Measurements from ENCODE around the gene ACOX1. TPM values are rescaled to one million over a fixed set of nuclear protein-coding genes. Genes with fewer than 3 reads are reported as not detected.

Gene ACOX1
- total RNA-seq, 1 donor = 79.9 TPM

DNA sequence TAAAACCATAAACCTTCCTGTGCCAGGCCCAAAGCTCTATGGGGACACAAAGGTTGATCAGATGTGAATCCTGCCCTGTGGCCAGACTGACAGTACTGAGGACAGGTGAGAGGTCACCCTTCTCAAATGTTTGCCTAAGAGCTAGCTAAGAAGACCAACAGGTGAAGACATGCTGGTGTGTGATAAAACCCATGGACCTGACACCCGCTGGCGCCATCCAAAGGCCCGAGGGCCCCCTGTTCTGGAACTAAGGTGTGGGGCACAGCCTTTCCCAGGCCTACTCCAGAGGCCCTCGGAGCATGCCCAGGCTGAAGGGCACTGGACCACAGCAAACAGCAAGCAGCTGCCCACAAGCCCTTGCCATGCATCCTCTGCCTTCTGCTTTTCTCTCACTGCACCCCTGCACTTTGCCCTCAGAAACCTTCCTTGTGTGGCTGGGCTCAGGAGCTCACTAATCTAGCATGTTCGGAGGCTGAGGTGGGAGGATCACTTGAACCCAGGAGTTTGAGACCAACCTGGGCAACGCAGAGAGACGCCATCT is 16.5 kb upstream of the ACOX1 start:
- DNase-seq (ENCODE audit: low read depth) = no peak
- H3K4me3 ChIP-seq (ENCODE audit: low read depth, low read length) = no peak overlapping the region
- TF ChIP-seq CTCF (IDR thresholded peaks at IDR 0.05; ENCODE audit: insufficient read depth, low read depth, low read length) = no peak

DNA sequence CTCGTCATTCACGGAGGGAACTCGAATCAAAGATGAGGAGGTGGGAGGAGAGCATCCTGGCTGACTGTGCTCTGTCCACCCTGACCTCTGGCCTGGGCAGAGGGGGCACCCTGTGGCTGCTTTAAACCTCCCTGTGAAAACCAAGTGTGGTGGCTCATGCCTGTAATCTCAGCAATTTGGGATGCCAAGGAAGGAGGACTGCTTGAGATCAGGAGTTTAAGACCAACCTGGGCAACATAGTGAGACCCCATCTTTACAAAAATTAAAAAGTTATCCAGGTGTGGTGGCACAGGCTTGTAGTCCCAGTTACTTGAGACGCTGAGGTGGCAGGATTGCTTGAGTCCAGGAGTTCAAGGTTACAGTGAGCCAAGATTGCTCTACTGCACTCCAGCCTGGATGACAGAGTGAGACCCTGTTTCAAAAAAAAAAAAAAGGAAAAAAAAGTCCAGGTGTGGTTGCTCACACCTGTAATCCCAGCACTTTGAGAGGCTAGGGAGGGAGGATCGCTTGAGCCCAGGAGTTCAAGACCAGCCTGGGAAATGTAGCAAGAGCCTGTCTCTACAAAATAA is 15.9 kb upstream of the ACOX1 start:
- no peak for TF ChIP-seq CTCF (IDR thresholded peaks at IDR 0.05; ENCODE audit: insufficient read depth, low read depth, low read length)
- no peak overlapping the region for H3K4me3 ChIP-seq (ENCODE audit: low read depth, low read length)

GRCh38 chr17:75991396-75991795 is 12.4 kb upstream of the ACOX1 start:
- TF ChIP-seq CTCF (IDR thresholded peaks at IDR 0.05; ENCODE audit: insufficient read depth, low read depth, low read length) = no peak
- no peak for DNase-seq (ENCODE audit: low read depth)
- no peak overlapping the region for H3K4me3 ChIP-seq (ENCODE audit: low read depth, low read length)

More for the DNA sequence above, 15.9 kb upstream of the ACOX1 start:
- no peak for DNase-seq (ENCODE audit: low read depth)

DNA sequence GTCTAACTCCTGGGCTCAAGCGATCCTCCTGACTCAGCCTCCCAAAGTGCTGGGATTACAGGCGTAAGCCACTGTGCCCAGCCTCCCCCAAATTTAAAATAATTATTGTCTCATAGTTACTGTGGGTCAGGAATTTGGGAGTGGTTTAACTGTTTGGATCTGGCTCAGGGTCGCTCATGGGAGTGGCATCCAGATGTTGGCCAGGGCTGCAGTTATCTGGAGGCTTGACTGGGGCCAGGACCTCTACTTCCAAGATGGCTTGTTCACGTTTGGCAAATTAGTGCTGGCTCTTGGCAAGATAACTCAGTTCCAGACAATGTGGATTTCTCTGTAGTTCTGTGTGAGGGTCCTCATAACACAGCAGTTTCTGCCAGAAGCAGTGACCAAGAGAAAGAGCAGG is 8.1 kb upstream of the ACOX1 start:
- no peak for TF ChIP-seq CTCF (IDR thresholded peaks at IDR 0.05; ENCODE audit: insufficient read depth, low read depth, low read length)
- DNase-seq (ENCODE audit: low read depth) = no peak
- H3K4me3 ChIP-seq (ENCODE audit: low read depth, low read length) = no peak overlapping the region

- DNase-seq (ENCODE audit: low read depth) = no peak
- no peak for TF ChIP-seq CTCF (IDR thresholded peaks at IDR 0.05; ENCODE audit: insufficient read depth, low read depth, low read length)
- H3K4me3 ChIP-seq (ENCODE audit: low read depth, low read length) = no peak overlapping the region
Measured at GRCh38 chr17:75985986-75986385, 7.0 kb upstream of the ACOX1 start.

- TF ChIP-seq CTCF (IDR thresholded peaks at IDR 0.05; ENCODE audit: insufficient read depth, low read depth, low read length) = no peak
- no peak overlapping the region for H3K4me3 ChIP-seq (ENCODE audit: low read depth, low read length)
- DNase-seq (ENCODE audit: low read depth) = no peak
Measured at GRCh38 chr17:75983501-75984181, 4.7 kb upstream of the ACOX1 start.

Measured in fibroblast of villous mesenchyme (primary cell).